Central memory CD4-positive, alpha-beta T cell (primary cell): Measurements from ENCODE around the gene AP3D1.

Source experiments
- DNase-seq: peaks from one replicate; pipeline ENCODE4 v3.0.0; 2022

The AP3D1 gene

GRCh38 chr19:2058570-2059421, 92.6 kb downstream of the AP3D1 start:
- no peak for DNase-seq

- no peak for DNase-seq
These were observed 93.6 kb downstream of the AP3D1 start for GRCh38 chr19:2057484-2058469.

- no peak for DNase-seq
These were observed 94.6 kb downstream of the AP3D1 start for GRCh38 chr19:2056837-2057192.

GRCh38 chr19:2055931-2056836, 95.2 kb downstream of the AP3D1 start:
- DNase-seq = no peak

- DNase-seq = no peak
These were observed 96.6 kb downstream of the AP3D1 start for GRCh38 chr19:2054763-2055162.

- DNase-seq = no peak
These were observed 97.6 kb downstream of the AP3D1 start for GRCh38 chr19:2053601-2054389.

- peak; percentile 55 for DNase-seq
These were observed 99.3 kb downstream of the AP3D1 start for GRCh38 chr19:2051773-2052704.

- peak; percentile 91 for DNase-seq
These were observed 100.2 kb downstream of the AP3D1 start, which contains the start of gene MKNK2 for GRCh38 chr19:2050991-2051772. Gene MKNK2 (minus strand): TSS chr19:2051244. CDS start chr19:2050851, 393 bp downstream.
